ENCODE measurements around the gene YPEL4. TPM values are rescaled to one million over a fixed set of nuclear protein-coding genes. Genes with fewer than 3 reads are reported as not detected.

The YPEL4 gene
- total RNA-seq, 1 experiment from 2014 or later: 0.32 TPM

GRCh38 chr11:57635246-57635645 is 14.5 kb downstream of the YPEL4 start:
- ChIA-PET CTCF (interaction anchor here (0.9 kb wide), 1 partner anchor 9 kb away, joined by 3 read pairs; no protein-coding TSS in a partner anchor), POLR2A (no interaction called here), RAD21 (ENCODE audit: low non-redundant PET in 1 of 2, low total read pairs in 2 of 2, uncharacterized antibody in 2 of 2, unreplicated experiment in 2 of 2) (no interaction called here)
- ATAC-seq (no peak), DNase-seq (ENCODE audit: low read depth, low spot score) (no peak)
- Histone ChIP-seq H2AFZ (ENCODE audit: low read depth, low read length, poor library complexity, severe bottlenecking) (no peak overlapping the region), H3K79me2 (ENCODE audit: insufficient read depth, low read length) (peaks cover 10% of the 10 kb centered on the region), H3K4me1 (ENCODE audit: control insufficient read depth in 1 of 2, insufficient read depth in 2 of 2, low read length in 2 of 2) (peaks cover 6 to 26% of the 10 kb centered on the region in 2 experiments; a peak in 3 of 4 replicates), H3K27ac (ENCODE audit: low read depth, low read length) (no peak overlapping the region), H3K9me3 (ENCODE audit: control insufficient read depth in 1 of 2, insufficient read depth in 1 of 2, low read depth in 1 of 2, low read length in 2 of 2) (no peaks in the 10 kb centered on the region), H3K4me2 (ENCODE audit: low read length) (no peak overlapping the region), H3K9me2 (ENCODE audit: insufficient read depth) (no peaks in the 10 kb centered on the region), H4K20me1 (ENCODE audit: insufficient read depth) (no peaks in the 10 kb centered on the region), H3K27me3 (ENCODE audit: insufficient read depth, low read length) (peaks cover 13% of the 10 kb centered on the region; the same call in 1 of the 2 replicates), H3K4me3 (replicated peaks in 1 of 2; ENCODE audit: low read depth in 1 of 2, low read length in 2 of 2) (no peak overlapping the region), H3K36me3 (ENCODE audit: control insufficient read depth in 1 of 2, insufficient read depth in 2 of 2, low read length in 2 of 2) (no peaks in the 10 kb centered on the region), H3K9ac (ENCODE audit: low read length) (no peak overlapping the region)
- TF ChIP-seq TCF7L2 (IDR thresholded peaks at IDR 0.05; ENCODE audit: borderline replicate concordance, extremely low read depth, insufficient read depth, insufficient read length): no peak
- no peak for TF ChIP-seq POLR2AphosphoS5 (IDR thresholded peaks at IDR 0.05; ENCODE audit: low read depth, low read length)
- no peak for TF ChIP-seq FOSL1 (IDR thresholded peaks at IDR 0.05; ENCODE audit: low read depth)
- no peak for TF ChIP-seq SIN3A (IDR thresholded peaks at IDR 0.05; ENCODE audit: low read depth)
- TF ChIP-seq JUND (IDR thresholded peaks at IDR 0.05): no peak
- no peak for TF ChIP-seq ZNF274 (IDR thresholded peaks at IDR 0.05; ENCODE audit: low read depth, low read length)
- no peak for TF ChIP-seq EGR1 (IDR thresholded peaks at IDR 0.05; ENCODE audit: low read depth)
- TF ChIP-seq REST (IDR thresholded peaks at IDR 0.05; ENCODE audit: low read depth): no peak
- no peak for TF ChIP-seq ZFX (IDR thresholded peaks at IDR 0.05)
- no peak for TF ChIP-seq ELF1 (IDR thresholded peaks at IDR 0.05; ENCODE audit: borderline replicate concordance, low read depth)
- no peak for TF ChIP-seq SRF (IDR thresholded peaks at IDR 0.05; ENCODE audit: low read depth)
- no peak for TF ChIP-seq EZH2phosphoT487 (IDR thresholded peaks at IDR 0.05; ENCODE audit: borderline replicate concordance)
- TF ChIP-seq, protein P1, sequence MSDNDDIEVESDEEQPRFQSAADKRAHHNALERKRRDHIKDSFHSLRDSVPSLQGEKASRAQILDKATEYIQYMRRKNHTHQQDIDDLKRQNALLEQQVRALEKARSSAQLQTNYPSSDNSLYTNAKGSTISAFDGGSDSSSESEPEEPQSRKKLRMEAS (IDR thresholded peaks at IDR 0.05): no peak
- no peak for TF ChIP-seq SP1 (IDR thresholded peaks at IDR 0.05; ENCODE audit: low read depth)
- TF ChIP-seq, protein P2, sequence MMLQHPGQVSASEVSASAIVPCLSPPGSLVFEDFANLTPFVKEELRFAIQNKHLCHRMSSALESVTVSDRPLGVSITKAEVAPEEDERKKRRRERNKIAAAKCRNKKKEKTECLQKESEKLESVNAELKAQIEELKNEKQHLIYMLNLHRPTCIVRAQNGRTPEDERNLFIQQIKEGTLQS (IDR thresholded peaks at IDR 0.05): no peak
- TF ChIP-seq CEBPB (IDR thresholded peaks at IDR 0.05; ENCODE audit: low read depth): no peak
- no peak for TF ChIP-seq CBX3 (IDR thresholded peaks at IDR 0.05; ENCODE audit: low read depth)
- TF ChIP-seq RAD21 (IDR thresholded peaks at IDR 0.05; ENCODE audit: low read depth): no peak
- no peak for TF ChIP-seq YY1 (IDR thresholded peaks at IDR 0.05; ENCODE audit: extremely low read depth, insufficient replicate concordance, low read depth, low read length)
- TF ChIP-seq POLR2A (IDR thresholded peaks at IDR 0.05; ENCODE audit: borderline replicate concordance, extremely low read depth, insufficient read depth, insufficient read length): no peak
- no TSS peak for BruUV-seq (replicated peaks)
- intact Hi-C loops (cut with micrococcal nuclease): no loop called here

All from HCT116 (cell line).